GM23248 (cell line): Measurements from ENCODE around the gene GLRX5.

ENCODE experiments used
- EZH2 ChIP-seq: fragments of 200-600 bp; sonication (generic); IDR thresholded peaks from 2 replicates; pipeline ENCODE4 v1.6.1; 2018; ENCODE audit warnings: antibody characterized with exemption, mild to moderate bottlenecking; ENCODE audit not compliant: insufficient read depth, poor library complexity, severe bottlenecking
- EZH2phosphoT487 ChIP-seq: fragments of 200-600 bp; sonication (generic); IDR thresholded peaks from 2 replicates; pipeline ENCODE4 v1.6.1; 2018; ENCODE audit warnings: antibody characterized with exemption, moderate library complexity, mild to moderate bottlenecking, low read depth; ENCODE audit not compliant: insufficient read depth

DNA sequence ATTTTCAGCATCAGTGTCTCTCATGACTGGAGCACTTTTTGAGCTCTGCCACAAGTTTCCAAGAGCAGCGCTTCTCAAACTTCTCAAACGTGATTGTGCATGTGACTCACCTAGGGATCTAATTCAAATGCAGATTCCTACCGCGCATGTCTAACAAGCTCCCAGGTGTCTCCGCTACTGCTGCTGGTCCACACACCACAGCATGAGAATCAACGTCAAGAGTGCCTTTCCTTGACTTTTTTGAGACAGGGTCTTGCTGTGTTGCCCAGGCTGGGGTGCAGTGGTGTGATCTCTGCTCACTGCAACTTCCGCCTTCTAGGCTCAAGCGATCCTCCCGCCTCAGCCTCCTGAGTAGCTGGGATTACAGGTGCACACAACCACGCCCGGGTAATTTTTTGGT lies 22.4 kb downstream of the GLRX5 start:
- TF ChIP-seq EZH2 (no peak), EZH2phosphoT487 (no peak)
